GM10266 (cell line): Measurements from ENCODE around the gene NABP1.
"Not testable (repeated sequence)": the region's sequence is repeated elsewhere in the genome, so short reads cannot be mapped to it uniquely, and the experiment has no call there.

Experiments used
- DNase-seq: peaks from one replicate; pipeline ENCODE4 v3.0.0; 2012; ENCODE audit errors: extremely low spot score
- TF ChIP-seq, protein P1 (sequence below): IDR thresholded peaks from 2 replicates; pipeline ENCODE4 v1.5.1; 2012; ENCODE audit warnings: mild to moderate bottlenecking, low read depth; ENCODE audit not compliant: control insufficient read depth, insufficient read depth; ENCODE audit errors: missing control alignments

Gene NABP1

GRCh38 chr2:191641609-191642008 is 36.3 kb upstream of the NABP1 start:
- TF ChIP-seq, protein P1, sequence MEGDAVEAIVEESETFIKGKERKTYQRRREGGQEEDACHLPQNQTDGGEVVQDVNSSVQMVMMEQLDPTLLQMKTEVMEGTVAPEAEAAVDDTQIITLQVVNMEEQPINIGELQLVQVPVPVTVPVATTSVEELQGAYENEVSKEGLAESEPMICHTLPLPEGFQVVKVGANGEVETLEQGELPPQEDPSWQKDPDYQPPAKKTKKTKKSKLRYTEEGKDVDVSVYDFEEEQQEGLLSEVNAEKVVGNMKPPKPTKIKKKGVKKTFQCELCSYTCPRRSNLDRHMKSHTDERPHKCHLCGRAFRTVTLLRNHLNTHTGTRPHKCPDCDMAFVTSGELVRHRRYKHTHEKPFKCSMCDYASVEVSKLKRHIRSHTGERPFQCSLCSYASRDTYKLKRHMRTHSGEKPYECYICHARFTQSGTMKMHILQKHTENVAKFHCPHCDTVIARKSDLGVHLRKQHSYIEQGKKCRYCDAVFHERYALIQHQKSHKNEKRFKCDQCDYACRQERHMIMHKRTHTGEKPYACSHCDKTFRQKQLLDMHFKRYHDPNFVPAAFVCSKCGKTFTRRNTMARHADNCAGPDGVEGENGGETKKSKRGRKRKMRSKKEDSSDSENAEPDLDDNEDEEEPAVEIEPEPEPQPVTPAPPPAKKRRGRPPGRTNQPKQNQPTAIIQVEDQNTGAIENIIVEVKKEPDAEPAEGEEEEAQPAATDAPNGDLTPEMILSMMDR: no peak

GRCh38 chr2:191642541-191642940 is 35.4 kb upstream of the NABP1 start:
- DNase-seq: no peak
- TF ChIP-seq, protein P1: no peak

More at GRCh38 chr2:191641609-191642008, 36.3 kb upstream of the NABP1 start:
- no peak for DNase-seq

DNA sequence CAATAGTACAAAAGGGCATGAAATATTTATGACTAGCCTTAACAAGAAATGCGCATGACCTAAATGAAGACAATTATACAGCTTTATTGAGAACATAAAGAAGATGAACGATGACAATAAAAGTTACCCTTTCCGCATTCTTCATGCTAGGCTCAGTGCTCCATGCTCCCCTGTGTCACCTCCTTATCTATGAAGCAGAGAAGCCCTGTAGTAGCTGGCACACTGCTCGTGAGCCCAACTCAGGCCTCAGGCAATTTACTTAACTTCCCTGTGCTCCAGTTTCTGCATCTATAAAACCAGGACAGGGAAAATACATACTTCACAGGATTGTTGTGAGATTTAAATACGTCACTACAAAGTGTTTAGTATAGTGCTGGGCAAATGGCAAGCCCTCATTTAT is 34.5 kb upstream of the NABP1 start:
- TF ChIP-seq, protein P1: no peak
- no peak for DNase-seq

- not testable (repeated sequence) for DNase-seq
Measured at GRCh38 chr2:191644613-191645012, 33.3 kb upstream of the NABP1 start.

GRCh38 chr2:191645032-191645431 is 32.9 kb upstream of the NABP1 start:
- no peak for DNase-seq
- TF ChIP-seq, protein P1: no peak

DNA sequence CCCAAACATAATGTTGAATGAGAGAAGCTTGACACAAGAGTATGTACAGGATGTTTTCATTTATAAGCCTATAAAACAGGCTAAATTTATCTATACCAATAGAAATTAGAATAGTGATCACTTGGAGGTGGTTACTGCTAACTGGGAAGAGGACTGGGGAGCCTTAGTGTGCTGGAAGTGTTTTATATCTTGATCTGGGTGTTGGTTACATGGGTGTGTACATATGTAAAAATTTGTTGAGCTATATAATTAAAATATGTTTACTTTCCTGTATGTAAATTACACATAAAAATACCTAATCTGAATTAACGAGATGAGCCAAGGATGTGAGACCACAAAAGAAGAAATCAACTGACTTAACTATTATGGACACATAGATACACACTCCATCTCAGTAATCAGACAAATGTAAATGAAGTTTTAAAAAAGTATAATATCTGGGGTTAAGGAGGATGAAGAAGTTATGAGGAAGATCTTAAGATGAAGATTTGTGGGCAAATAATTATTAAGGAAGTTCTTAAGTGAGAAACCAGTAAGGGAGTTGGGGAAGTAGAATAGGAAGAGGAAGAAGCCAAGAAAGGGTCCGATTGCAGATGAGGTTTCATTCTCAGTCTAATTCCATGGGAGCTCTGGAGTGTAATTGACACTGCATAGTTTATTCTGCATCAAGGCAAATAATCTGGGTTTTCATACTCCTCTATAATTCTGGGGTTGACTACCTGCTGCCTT is 32.3 kb upstream of the NABP1 start:
- no peak for DNase-seq
- TF ChIP-seq, protein P1: no peak

DNA sequence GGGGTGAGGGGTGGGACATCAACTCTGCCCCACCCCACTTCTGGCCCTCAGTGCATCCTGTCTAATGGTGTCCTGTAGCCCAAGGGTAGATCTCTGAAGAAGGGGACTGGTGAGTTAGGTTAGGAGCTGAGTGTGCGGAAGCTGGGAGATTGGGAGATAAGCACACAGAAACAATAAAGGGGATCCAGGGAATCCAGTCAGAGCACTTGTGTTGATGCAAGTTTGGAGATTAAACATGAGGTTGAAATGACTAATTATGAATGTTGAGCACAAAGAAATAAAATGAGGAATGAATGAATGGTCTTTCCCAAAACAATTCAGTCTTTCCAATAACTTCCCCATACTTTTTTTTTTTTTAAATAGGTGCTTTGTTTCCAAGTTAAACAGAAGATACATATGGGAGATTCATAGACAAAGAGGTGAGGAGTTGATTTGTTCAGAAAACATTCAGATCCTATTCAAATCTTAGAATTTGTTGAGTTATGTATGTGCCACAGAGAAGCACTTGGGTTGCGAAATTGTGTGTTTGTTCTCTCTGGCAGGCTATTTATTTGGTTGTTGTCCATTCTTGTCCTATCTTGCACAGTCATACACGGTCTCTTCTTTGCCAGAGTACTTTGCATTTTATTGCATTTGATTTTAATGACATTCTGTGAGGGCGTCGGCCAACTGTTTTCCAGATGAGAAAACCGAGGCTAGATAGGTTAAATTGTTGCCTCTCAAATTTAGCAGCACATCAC is 31.6 kb upstream of the NABP1 start:
- DNase-seq: no peak
- TF ChIP-seq, protein P1: no peak

DNA sequence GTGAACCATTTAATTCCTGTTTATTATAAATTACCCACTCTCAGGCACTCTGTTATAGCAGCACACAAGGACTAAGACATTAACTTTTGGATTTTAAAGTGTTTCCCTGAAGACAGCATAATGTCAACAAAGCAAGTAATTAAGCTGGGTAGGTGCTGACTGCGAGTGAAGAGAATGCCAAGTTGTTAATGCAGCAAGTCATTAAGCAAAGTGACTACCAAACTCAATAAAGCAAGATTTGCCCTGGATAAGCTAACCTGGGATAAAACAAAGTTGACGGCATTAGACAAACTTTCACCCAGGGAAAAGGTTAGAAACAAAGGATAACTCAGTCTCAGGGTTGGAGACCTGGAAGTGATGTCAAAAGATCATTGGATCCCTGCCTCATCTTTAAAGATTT is 28.4 kb upstream of the NABP1 start:
- DNase-seq: no peak
- TF ChIP-seq, protein P1: no peak
